NOMO-1 treated with DMSO at 0.1 percent for 48 hours (cell line): ENCODE measurements around the gene IFNW1.
"Not testable (repeated sequence)": the region's sequence is repeated elsewhere in the genome, so short reads cannot be mapped to it uniquely, and the experiment has no call there.

Experiments
- DNase-seq: peaks from one replicate; lab custom pipeline; 2025; ENCODE audit not compliant: unreplicated experiment; lab: John Stamatoyannopoulos, UW

IFNW1 gene

DNA sequence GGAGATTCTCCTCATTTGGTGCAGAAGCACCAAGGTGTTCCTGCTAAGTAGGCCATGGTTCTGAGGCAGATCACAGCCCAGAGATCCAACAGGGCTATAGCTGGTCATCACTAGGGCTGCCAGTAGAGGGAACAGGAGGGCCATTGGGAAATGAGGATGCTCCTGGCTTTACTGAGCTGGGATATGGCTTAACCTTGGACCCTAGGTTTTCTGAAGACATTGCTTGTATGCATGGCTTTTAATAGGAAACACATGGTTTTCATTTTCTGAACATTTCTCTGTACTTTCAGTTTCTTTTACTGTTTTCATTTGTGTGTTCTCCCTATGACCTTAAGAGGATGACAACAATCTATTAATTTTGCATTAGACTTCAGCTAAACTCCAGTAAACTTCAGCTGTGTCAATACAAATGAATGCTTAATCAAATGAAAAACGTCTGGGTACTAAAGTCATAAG is at the start of gene IFNW1:
IFNW1 (minus strand) TSS at position 406 of the 456 bp plus-strand sequence; CDS start at position 144, 262 bp downstream.
- no peak for DNase-seq

DNA sequence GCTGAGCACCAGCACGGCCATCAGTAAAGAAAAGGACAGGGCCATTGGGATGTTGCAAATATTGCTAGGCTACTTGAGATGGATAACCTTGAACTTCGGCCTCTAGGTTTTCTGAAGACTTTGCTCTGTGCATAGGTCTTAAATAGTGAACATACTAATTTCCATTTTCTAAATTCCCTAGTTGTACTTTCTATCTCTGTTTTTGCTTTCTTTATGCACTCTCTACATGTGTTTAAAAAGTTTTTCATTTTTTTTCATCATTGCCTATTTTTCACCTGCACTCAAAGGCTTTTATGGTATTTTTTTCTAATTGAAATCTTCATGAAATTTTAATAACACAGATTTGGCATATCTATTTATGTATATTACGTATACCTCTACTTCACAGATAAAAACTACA is 45.9 kb upstream of the IFNW1 start, which contains the start of gene IFNA4:
IFNA4 (minus strand) TSS at position 101 of the 400 bp plus-strand sequence; CDS start at position 45, 56 bp downstream.
- DNase-seq = not testable (repeated sequence)

DNA sequence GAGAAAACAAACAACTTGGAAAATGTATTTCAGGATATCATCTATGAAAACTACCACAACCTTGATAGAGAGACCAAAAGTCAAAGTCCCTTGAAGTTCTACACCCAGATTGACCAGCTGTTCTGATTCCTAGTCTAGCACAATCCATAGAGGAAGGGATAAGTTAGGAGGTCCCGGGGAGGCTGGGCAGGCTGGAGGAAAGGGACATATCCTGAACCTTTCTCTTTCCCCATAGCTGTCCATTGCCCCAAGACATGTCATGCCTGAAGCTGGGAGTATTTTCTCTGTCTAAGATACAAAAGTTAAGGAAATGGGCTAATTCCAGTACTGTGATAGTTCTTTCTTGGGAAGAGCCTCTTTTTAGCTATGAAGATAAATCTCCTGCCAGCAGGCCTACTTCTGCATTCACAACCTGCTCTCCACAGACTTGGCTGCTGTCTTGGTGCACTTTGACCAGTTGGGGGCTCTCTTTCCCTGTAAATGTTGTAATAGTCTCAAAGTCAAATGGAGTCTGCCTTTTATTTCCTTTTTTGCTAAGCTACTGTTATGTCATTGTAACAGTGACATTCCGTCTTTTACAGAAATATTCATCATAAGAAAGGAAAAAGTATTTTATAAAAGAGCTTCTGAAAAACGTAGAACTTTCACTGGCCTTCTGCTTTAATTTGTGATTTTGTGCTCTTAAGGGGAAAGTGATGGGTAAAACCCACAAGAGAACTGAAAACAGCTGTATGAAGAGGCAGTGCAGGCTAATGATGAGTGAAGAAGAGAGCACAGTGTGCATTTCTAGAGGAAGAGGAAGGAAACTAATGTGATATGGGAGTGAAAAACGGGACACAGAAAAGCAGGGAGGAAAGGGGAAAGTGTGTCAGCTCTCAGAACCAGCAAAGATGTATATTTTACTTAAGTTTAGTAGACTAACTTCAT is 41.4 kb upstream of the IFNW1 start:
- not testable (repeated sequence) for DNase-seq

DNA sequence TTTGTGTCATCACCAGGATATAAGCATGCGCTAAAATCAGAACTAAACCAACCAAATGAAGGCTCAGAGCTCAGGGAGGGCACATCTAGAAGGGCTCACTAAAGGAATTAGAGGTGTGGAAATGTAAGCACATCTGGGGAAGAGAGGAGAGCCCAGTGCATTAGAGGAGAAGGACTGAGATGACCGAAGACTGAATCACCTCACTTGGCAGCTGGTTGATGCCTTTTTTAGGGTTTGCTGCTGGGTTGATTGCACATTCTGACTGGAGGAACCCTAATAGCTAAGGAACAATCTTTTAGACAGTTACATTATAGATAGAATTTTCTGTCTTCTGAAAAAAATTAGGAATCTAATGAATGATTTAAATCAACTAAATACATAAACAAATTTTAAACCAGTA is 33.0 kb upstream of the IFNW1 start:
- DNase-seq = no peak

DNA sequence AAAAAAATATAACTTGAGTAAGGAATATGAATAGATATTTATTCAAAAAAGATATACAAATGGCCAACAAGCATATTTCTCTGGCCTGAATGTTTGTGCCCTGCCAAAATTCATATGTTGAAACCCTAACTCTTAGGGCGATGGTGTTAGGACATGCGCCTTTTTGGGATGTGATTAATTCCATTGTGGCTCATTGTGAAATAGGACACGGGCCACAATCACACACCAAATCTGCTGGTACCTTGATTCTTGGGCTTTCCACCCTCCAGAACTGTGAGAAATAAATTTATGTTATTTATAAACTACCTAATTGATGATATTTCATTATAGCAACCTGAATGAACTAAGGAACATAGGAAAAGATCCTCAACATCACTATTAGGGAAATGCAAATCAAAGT is 30.5 kb upstream of the IFNW1 start:
- DNase-seq = no peak

DNA sequence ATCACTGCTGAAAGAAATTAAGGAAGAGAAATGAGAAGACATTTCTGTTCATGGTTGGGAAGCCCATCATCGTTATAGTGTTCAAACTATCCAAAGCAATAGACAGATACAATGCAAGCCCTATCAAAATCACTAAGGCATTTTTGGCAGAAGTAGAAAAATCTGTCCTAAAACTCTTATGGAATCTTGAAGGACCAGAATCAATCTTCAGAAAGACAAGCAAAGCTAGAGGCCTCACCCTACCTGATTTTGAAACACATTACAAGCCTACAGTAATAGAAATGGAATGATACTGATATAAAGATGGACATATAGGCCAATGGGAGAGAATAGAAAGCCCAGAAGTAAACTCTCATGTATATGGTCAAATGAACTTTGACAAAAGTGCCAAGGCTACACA is 29.7 kb upstream of the IFNW1 start:
- DNase-seq = no peak

DNA sequence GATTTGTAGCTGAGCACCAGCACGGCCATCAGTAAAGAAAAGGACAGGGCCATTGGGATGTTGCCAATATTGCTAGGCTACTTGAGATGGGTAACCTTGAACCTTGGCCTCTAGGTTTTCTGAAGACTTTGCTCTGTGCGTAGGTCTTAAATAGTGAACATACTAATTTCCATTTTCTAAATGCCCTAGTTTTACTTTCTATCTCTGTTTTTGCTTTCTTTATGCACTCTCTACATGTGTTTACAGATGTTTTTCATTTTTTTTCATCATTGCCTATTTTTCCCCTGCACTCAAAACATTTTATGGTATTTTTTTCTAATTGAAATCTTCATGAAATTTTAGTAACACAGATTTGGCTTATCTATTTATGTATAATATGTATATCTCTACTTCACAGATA is 24.9 kb upstream of the IFNW1 start, which contains the start of gene IFNA21:
IFNA21 (minus strand) TSS at position 101 of the 400 bp plus-strand sequence; CDS start at position 53, 48 bp downstream.
- not testable (repeated sequence) for DNase-seq

DNA sequence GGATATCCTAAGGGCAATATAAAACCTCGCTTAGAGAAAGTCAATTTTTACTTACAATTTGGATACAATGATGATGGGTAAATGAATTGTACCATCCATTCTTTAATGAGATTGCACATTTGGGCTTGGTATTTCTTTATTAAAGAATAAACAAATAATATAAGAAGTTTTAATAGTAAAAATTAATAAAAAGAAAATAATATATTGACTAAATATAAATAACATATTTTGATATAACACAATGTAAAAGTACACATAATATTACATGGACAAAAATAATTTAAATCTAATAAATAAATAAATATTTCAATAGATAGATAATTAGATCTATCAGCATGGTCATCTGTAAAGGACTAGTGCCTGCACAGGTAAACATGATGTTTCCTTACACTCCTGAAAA is 23.9 kb upstream of the IFNW1 start:
- DNase-seq = no peak

DNA sequence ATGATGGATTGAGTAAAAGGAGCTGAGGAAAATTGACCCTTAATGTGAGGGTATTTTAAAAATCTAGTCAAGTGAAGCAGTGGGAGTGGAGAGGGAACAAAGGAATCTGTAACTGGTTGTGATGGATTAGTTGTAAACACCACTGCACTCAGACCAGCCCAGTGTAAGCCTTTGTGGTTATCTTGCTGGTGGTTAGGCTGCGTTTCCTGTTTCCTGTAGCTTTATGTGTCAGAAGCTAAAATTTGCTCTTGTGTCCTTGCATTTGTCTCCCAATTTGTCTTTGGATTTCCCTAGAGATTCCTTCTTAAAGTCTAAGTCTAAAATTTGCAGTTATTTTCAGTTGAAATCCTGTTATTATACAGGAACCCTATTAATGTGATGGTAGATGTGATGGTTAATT is 18.5 kb upstream of the IFNW1 start:
- no peak for DNase-seq

DNA sequence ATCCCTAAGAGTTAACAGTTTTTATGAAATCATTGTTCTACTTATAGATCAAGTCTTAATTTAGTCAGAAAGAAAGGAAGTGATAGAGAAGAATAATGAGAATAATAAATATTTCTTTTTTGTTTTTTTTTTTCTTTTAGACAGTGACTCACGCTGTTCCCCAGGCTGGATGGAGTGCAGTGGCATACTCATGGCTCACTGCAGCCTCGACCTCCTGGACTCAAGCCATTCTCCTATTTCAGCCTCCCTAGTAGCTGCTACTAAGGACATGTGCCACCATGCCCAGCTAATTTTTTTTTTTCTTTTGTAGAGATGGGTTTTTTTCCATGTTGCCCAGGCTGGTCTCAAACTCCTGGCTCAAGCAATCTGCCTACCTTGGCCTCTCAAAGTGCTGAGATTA is 13.9 kb upstream of the IFNW1 start:
- DNase-seq = no peak

DNA sequence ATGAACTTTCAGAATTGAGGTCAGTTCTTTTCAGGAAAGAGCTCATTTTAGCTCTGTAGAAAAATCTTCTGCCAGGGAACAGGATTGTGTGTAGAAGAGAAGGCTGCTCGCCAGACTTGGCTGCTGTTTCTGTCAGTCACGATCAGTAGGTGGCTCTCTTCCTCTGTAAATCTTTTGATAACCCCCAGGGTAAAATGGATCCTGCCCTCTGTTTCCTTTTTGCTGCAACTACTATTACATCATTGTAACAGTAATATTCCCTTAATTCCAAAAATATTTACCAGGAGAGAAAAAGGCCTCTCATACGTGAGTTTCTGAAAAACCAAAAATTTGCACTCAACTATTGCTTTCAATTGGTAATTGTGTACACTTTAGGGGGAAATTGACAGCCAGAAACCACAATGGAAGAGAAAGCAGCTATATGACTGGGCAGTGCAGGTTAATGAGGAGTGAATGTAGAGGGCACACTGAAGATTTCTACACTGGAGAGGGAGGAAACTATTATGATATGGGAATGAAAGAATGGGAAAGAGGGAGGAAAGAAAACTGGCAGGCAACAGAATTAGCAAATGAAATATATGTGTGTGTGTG is 12.5 kb upstream of the IFNW1 start:
- no peak for DNase-seq

DNA sequence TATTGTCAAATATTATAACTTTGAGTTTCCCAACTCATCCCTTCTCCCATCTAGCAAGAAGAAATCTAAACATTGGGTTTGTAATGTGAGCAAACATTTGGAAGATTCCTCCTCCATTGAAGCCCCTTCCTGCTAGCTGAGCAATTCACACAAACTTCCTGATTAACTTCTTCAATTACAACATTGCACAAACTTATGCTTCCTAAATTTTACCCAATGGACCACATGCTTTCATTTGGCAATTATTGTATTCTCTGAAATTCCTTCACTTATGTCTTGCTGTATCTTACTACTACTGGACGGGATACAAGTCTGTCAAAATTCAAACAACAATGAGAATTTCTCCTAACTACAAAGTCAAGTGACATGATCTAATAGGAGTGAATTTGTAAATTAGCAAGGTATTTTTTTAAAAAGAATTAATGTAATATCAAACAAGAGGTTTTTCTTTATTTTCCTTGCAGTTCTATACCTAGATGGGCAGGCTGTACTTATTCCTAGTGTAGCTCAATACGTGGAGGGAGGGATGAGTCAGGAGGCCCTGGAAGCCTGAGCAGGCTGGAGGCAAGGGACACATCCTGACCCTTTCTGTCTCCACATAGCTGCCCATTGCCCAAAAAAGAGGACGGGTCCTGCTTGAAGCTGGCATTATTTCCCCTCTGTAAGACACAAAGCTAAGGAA is 11.8 kb upstream of the IFNW1 start:
- no peak for DNase-seq

DNA sequence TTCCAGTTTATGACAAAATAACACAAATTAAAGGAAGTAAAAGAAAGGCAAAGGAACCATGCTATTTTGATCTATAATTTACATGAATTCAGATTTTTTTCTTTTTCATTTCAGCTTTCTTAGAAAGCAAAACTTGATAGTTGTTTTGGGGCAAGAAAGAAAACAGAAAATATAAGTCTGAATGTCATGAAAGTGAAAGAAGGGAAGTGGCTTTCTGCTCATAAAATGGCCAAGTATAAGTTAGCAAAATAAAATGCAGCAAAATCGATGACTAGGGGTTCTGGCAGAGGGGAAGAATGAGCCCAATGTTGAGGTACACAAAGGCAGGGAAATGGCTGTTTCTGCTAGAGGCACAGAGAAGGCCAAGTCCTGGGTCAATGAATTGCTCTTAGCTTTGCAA is 3.0 kb upstream of the IFNW1 start:
- no peak for DNase-seq

DNA sequence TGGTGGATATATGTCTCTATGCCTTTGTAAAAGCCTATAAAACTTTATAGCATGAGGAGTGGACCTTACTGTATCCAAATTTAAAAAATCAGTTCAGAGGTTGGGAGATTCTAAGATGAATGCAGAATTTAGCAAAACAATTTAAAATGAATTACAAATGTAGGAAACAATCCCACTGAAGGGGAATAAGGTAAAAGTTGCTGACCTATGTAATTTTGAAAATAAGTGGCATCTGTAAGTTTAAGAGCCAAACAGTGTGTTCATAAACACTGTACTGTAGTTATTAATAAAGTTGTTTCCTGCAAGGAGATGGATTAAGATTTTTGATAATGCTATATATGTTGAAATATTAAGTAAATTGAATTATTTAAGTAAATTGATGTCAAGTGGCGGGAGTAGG is 4.6 kb downstream of the IFNW1 start:
- DNase-seq = no peak

DNA sequence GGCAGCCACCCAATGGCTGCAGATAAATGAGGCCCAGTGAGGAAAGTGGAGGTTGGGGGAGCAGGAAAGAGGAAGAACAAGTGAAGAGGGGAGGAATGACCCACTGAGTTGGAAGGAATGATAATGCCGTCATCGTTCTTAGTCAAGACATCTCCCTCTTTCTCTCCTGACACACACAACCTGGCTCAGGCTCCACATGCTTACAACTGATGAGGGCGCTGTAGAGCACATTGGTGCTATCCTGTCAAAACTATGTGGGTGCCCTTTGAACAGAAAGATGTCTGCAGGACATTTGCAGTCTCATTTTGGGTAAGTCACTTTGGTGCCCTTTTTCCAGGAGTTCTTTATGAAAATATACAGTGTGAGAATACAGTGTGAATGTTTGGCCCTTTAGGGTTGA is 5.9 kb downstream of the IFNW1 start:
- no peak for DNase-seq

DNA sequence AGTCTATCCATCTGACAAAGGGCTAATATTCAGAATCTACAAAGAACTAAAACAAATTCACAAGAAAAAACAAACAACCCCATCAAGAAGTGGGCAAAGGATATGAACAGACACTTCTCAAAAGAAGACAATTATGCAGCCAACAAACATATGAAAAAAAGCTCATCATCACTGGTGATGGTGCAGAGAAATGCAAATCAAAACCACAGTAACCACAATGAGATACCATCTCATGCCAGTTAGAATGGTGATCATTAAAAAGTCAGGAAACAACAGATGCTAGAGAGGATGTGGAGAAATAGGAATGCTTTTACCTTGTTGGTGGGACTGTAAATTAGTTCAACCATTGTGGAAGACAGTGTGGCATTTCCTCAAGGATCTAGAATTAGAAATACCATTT is 13.4 kb downstream of the IFNW1 start:
- not testable (repeated sequence) for DNase-seq

DNA sequence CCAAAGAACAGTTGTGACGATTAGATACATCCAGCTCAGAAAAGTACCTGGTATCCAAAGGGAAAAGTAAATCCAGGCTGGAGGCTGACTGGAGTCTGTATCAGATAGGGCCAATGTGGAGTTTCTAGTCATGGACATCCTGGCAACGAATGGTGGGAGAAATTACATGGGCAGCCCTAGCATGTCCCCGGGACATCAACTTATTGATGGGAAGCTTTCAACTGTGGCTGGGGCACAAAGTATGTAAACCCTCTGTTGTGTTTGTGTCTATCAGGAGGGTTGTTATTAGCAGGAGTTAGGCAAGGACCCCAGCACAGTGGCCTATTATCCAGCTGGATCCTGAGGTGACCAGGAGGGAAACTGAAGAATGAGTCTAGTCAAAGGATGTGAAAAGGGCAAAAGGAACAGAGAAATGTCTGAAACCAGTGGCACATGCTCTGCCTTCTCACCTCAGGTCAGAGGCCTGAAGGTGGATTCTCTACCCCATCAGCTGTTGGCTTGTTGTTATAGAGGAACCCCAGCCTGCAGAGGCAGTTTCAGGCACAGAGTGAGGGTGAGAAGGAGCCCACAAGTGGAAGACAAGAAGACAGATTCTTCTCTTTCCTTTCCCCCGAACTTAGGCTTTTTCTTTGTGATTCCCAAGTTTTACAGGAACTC is 19.9 kb downstream of the IFNW1 start:
- no peak for DNase-seq

DNA sequence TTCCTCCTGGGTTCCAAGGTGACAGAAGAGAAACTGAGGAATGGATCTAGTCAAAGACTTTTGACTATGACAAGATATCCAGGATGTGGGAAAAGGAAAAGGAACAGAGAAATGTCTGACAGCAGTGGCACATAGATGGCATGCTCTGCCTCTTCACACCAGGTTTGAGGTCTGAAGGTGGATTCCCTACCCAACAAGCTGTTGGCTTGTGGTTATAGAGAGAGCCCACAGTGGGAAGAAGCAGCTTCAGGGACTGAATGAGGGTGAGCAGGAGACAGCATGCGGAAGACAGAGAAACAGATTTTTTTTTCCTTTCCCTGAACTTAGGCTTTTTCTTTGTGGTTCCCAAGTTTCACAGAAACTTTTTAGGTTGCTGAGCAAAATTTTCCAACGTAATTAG is 20.6 kb downstream of the IFNW1 start:
- DNase-seq = no peak

DNA sequence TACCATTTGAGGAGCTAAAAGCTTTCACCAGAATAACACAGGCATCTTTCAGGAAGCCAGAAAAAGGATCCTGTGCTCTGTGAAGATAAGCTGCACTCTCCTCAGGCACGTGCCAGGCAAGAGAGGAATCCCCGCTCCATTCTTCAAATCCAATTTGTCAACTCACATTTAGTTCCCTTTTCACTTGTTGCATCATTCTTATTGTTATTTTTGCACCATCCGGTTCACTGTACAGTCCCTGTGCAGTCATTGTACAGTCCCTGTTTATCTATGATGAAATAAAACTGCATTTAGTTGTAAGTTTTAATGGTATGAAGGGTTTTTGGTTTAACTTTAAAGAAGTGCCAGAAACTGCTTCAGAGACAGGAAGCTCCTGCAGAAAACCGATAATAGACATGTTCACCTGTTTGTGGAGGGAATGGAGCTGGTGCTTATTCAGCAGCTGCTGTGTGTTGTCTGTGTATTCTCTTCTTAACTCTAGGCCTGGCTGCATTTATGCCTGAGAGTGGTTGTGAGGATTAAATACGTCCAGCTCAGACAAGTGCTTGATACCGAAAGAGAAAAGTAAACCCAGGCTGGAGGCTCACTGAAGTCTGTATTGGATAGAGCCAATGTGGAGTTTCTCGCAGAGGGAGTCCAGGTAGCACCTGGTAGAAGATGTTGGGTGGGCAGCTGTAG is 22.4 kb downstream of the IFNW1 start:
- no peak for DNase-seq

DNA sequence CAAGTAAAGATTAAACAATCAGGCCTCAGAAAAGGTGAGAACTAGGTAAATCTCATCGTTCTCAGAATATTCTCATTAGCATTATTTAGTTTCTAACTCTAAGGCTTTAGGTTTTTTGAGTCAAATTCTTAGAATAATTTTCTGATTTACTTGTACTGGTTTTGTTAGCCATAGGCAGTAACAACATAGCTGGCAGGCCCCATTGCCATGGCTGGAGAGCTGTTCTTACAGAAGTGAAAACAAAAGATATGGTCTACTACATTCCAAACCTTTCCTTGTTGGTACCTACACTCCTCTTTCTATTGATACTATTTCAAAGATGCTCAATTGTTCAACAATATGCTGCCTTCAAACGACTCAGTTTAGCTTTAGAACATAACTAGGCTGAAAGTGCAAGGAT is 27.3 kb downstream of the IFNW1 start:
- no peak for DNase-seq
